DND-41 (cell line): Measurements from ENCODE around the gene TRPT1.

ENCODE experiments used
- ATAC-seq: fragments of 200-7000 bp; cut with Tn5 transposase; 3 replicates; pipeline ENCODE4 v1.9.1; 2021; ENCODE audit warnings: low read depth; ENCODE audit not compliant: insufficient read depth
- DNase-seq: peaks from one replicate; pipeline ENCODE4 v3.0.0-alpha.2; 2020
- H2AFZ ChIP-seq: 2 replicates; pipeline ENCODE4 v1.6.0; 2012; ENCODE audit warnings: low read depth, low read length
- H3K27ac ChIP-seq: 2 replicates; pipeline ENCODE4 v1.5.1; 2012; ENCODE audit warnings: low read length, inconsistent platforms
- H3K27me3 ChIP-seq: fragments of 200-600 bp; sonication (generic); 2 replicates; pipeline ENCODE4 v1.6.0; 2012; ENCODE audit warnings: low read length, mild to moderate bottlenecking, inconsistent platforms; ENCODE audit not compliant: insufficient read depth, poor library complexity
- H3K36me3 ChIP-seq: 2 replicates; pipeline ENCODE4 v1.5.1; 2012; ENCODE audit warnings: low read length, inconsistent platforms; ENCODE audit not compliant: insufficient read depth
- H3K4me1 ChIP-seq: 2 replicates; pipeline ENCODE4 v1.5.1; 2012; ENCODE audit warnings: mild to moderate bottlenecking, low read length; ENCODE audit not compliant: insufficient read depth
- H3K4me2 ChIP-seq: 2 replicates; pipeline ENCODE4 v1.6.0; 2012; ENCODE audit warnings: mild to moderate bottlenecking, moderate library complexity, low read length, inconsistent platforms; ENCODE audit not compliant: insufficient read depth
- H3K4me3 ChIP-seq, 2 experiments: fragments of 200-600 bp in 1 of 2; shearing (Covaris generic) in 1 of 2; 2 replicates each; pipeline ENCODE4 v1.5.1; 2012 to 2016; ENCODE audit warnings: inconsistent platforms in 2 of 2, low read length in 2 of 2, mild to moderate bottlenecking in 2 of 2, low read depth in 1 of 2, moderate library complexity in 1 of 2
- H3K79me2 ChIP-seq: 2 replicates; pipeline ENCODE4 v1.6.0; 2012; ENCODE audit warnings: low read length, inconsistent platforms; ENCODE audit not compliant: insufficient read depth
- H3K9ac ChIP-seq: 2 replicates; pipeline ENCODE4 v1.6.0; 2012; ENCODE audit warnings: low read depth, mild to moderate bottlenecking, inconsistent platforms, low read length, moderate library complexity
- H3K9me3 ChIP-seq: 2 replicates; pipeline ENCODE4 v1.5.1; 2012; ENCODE audit warnings: low read length, moderate library complexity, mild to moderate bottlenecking, inconsistent platforms; ENCODE audit not compliant: insufficient read depth, severe bottlenecking
- H4K20me1 ChIP-seq: 2 replicates; pipeline ENCODE4 v1.6.0; 2012; ENCODE audit warnings: low read length; ENCODE audit not compliant: insufficient read depth
- CTCF ChIP-seq: IDR thresholded peaks from 2 replicates; pipeline ENCODE4 v1.5.1; 2012; ENCODE audit warnings: borderline replicate concordance, low read length, moderate library complexity, mild to moderate bottlenecking; ENCODE audit not compliant: poor library complexity, severe bottlenecking; ENCODE audit errors: extremely low read depth
- EZH2 ChIP-seq: IDR thresholded peaks from 3 replicates; pipeline ENCODE4 v1.6.1; 2012; ENCODE audit warnings: borderline replicate concordance, low read depth, mild to moderate bottlenecking, moderate library complexity, low read length, inconsistent platforms; ENCODE audit not compliant: severe bottlenecking

TRPT1 gene

GRCh38 chr11:64266339-64266738 is 40.4 kb upstream of the TRPT1 start:
- Histone ChIP-seq H2AFZ (no peak overlapping the region), H3K27ac (no peak overlapping the region), H3K9me3 (no peaks in the 10 kb centered on the region), H3K79me2 (peaks cover 13% of the 10 kb centered on the region), H3K4me3 (no peak overlapping the region), H4K20me1 (no peaks in the 10 kb centered on the region), H3K4me1 (peaks cover 23% of the 10 kb centered on the region), H3K36me3 (peaks cover 27% of the 10 kb centered on the region; the same call in 1 of the 2 replicates), H3K27me3 (no peaks in the 10 kb centered on the region), H3K4me2 (no peak overlapping the region), H3K9ac (no peak overlapping the region; the same call in 1 of the 2 replicates)
- no peak for TF ChIP-seq EZH2
- no peak for TF ChIP-seq CTCF
- DNase-seq (no peak), ATAC-seq (no peak)

- H3K36me3 ChIP-seq = peaks cover 27% of the 10 kb centered on the region; the same call in 1 of the 2 replicates
- H3K27ac ChIP-seq = no peak overlapping the region
Observed at GRCh38 chr11:64265176-64266160, 39.5 kb upstream of the TRPT1 start.

GRCh38 chr11:64264371-64264852 is 38.4 kb upstream of the TRPT1 start:
- TF ChIP-seq CTCF (no peak), EZH2 (no peak)
- Histone ChIP-seq H3K4me1 (peaks cover 14% of the 10 kb centered on the region), H3K4me3 (no peak overlapping the region), H3K9ac (no peak overlapping the region), H3K36me3 (peaks cover 34% of the 10 kb centered on the region), H3K27me3 (no peaks in the 10 kb centered on the region), H2AFZ (no peak overlapping the region), H3K9me3 (no peaks in the 10 kb centered on the region), H3K79me2 (peaks cover 12% of the 10 kb centered on the region), H3K4me2 (no peak overlapping the region), H3K27ac (no peak overlapping the region), H4K20me1 (no peaks in the 10 kb centered on the region)
- DNase-seq (no peak), ATAC-seq (no peak)

More at GRCh38 chr11:64265176-64266160, 39.5 kb upstream of the TRPT1 start:
- ATAC-seq (no peak), DNase-seq (no peak)
- H3K9me3 ChIP-seq = no peaks in the 10 kb centered on the region
- no peaks in the 10 kb centered on the region for H4K20me1 ChIP-seq
- no peaks in the 10 kb centered on the region for H3K27me3 ChIP-seq
- peaks cover 16% of the 10 kb centered on the region for H3K4me1 ChIP-seq
- no peak overlapping the region for H3K4me2 ChIP-seq
- H2AFZ ChIP-seq = no peak overlapping the region
- H3K4me3 ChIP-seq = no peak overlapping the region
- no peak overlapping the region; the same call in 1 of the 2 replicates for H3K9ac ChIP-seq
- TF ChIP-seq CTCF (no peak), EZH2 (no peak)
- H3K79me2 ChIP-seq = peaks cover 12% of the 10 kb centered on the region
